SH-SY5Y (cell line): ENCODE data around the gene RACK1.

ENCODE experiments used
- GATA2 ChIP-seq: IDR thresholded peaks from 2 replicates; pipeline ENCODE4 v1.6.1; 2011; ENCODE audit warnings: mild to moderate bottlenecking, low read depth, low read length
- GATA3 ChIP-seq: IDR thresholded peaks from 2 replicates; pipeline ENCODE4 v1.6.1; 2011; ENCODE audit warnings: low read depth, mild to moderate bottlenecking, low read length, moderate library complexity

GRCh38 chr5:181243018-181243563 is 615 bp downstream of the RACK1 start:
- TF ChIP-seq GATA2: no peak
- TF ChIP-seq GATA3: no peak
